Choroid plexus epithelial cell (primary cell): ENCODE data around the gene NPHP3.
"Not testable (repeated sequence)": the region's sequence is repeated elsewhere in the genome, so short reads cannot be mapped to it uniquely, and the experiment has no call there.

ENCODE experiments used
- DNase-seq: peaks from one replicate; pipeline ENCODE4 v3.0.0-alpha.2; 2010; ENCODE audit warnings: low read depth
- H3K4me3 ChIP-seq: 2 replicates; pipeline ENCODE4 v1.5.1; 2011; ENCODE audit warnings: low read depth, mild to moderate bottlenecking, control low read depth, low read length, moderate library complexity
- CTCF ChIP-seq: conservative IDR thresholded peaks from 2 replicates; pipeline ENCODE4 v1.5.1; 2011; ENCODE audit warnings: low read depth, mild to moderate bottlenecking, control low read depth, inconsistent platforms, low read length, moderate library complexity

Gene NPHP3

DNA sequence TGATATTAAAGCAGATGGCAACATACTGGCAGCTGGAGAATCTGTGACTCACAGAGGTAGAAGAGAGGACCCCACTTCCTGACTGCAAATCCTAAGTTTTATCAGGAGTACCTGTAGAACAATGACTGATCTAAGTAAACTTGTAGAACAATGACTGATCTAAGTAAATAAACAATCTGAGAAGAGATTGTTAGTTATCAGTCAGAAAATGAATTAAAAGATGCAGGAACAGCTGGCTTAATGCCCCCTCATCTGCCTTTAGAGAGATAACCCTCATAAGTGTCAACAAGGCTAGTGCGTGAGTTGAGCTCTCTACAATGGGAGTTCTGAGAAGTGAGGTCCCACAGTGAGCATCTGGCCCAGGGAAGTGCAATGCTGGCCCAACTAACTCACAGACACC is 77.2 kb downstream of the NPHP3 start:
- no peak for TF ChIP-seq CTCF
- DNase-seq = no peak
- H3K4me3 ChIP-seq = no peak overlapping the region

DNA sequence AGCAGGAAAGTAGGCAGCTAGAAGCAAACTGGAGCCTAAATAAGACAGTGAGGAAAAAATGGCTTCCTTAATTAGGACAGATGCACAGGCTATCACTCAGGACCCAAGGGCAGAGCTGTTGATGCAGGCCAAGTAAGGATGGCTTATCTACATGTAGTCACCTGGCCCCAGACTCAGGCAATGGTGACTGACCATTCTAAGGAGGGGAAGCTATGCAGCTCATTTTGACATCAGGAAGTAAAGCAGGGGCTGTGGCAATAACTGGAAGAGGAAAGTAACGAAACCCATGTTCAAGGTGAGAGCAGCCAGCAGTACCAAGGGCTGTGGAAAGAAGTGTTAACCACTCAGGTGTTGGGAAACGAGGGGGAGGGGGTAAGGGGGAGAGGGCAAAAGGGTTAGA is 78.8 kb downstream of the NPHP3 start:
- DNase-seq = no peak
- TF ChIP-seq CTCF = no peak

GRCh38 chr3:132642539-132642847 is 79.7 kb downstream of the NPHP3 start:
- no peak for TF ChIP-seq CTCF
- DNase-seq = no peak
- no peak overlapping the region for H3K4me3 ChIP-seq

More for the DNA sequence above, 78.8 kb downstream of the NPHP3 start:
- H3K4me3 ChIP-seq = no peak overlapping the region

DNA sequence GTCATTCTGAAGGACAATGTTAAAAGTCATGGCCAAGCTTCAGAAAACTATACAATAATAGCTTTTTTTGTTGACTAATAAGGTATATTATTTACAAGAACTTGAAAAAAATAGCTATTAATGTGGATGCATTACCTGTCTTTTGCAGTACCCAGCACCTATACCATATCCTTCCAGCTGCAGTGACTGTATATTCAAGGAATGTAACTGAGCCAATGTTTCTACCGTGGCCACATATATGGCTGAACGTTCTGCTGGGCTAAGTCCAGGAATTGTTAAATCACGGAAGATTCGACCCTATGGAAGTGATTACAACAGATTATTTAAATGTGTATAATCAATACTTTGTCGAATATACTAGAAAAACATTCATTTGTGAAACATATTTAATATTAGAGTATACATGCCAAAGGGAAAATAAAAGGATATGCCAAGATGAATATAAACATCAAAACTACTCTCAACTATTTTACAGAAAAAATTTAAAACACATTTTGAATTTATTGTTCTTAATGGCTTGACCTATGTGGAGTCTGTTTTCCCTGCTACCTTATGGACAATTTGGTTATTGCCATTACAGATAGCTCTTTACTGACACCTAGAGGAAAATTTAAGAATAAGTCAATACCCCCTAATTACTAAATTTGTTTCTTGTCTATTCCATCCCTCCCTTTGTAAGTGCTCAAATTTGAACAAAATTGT is 80.2 kb downstream of the NPHP3 start:
- DNase-seq = peak; percentile 75
- H3K4me3 ChIP-seq = no peak overlapping the region
- TF ChIP-seq CTCF = peak; percentile 68

GRCh38 chr3:132641427-132641826 is 80.8 kb downstream of the NPHP3 start:
- not testable (repeated sequence) for DNase-seq, H3K4me3 ChIP-seq

- no peak for TF ChIP-seq CTCF
- no peak for DNase-seq
- no peak overlapping the region for H3K4me3 ChIP-seq
Measured at GRCh38 chr3:132638706-132639105, 83.5 kb downstream of the NPHP3 start.

- TF ChIP-seq CTCF = no peak
- no peak overlapping the region for H3K4me3 ChIP-seq
- peak; percentile 38 for DNase-seq
Measured at GRCh38 chr3:132637590-132637989, 84.6 kb downstream of the NPHP3 start.
